ENCODE data around the gene PRPF38A.

Gene PRPF38A

GRCh38 chr1:52400131-52400530 is 4.3 kb upstream of the PRPF38A start:
- DNase-seq, result no peak

- DNase-seq, result no peak
Observed at GRCh38 chr1:52402860-52403240, 1.6 kb upstream of the PRPF38A start.

- peak; percentile 37 for DNase-seq
Observed at GRCh38 chr1:52403566-52404115, 761 bp upstream of the PRPF38A start.

GRCh38 chr1:52404975-52405338 is 555 bp downstream of the PRPF38A start:
- DNase-seq, result no peak

GRCh38 chr1:52413410-52413989 is 9.1 kb downstream of the PRPF38A start:
- DNase-seq, result no peak

GRCh38 chr1:52414942-52415341 is 10.5 kb downstream of the PRPF38A start:
- no peak for DNase-seq

- no peak for DNase-seq
Observed at GRCh38 chr1:52416811-52417210, 12.4 kb downstream of the PRPF38A start.

- DNase-seq, result no peak
Observed at GRCh38 chr1:52420713-52421112, 16.3 kb downstream of the PRPF38A start.

GRCh38 chr1:52423055-52423454 is 18.7 kb downstream of the PRPF38A start:
- no peak for DNase-seq

GRCh38 chr1:52423771-52424170 is 19.4 kb downstream of the PRPF38A start:
- no peak for DNase-seq

GRCh38 chr1:52424231-52424636 is 19.8 kb downstream of the PRPF38A start:
- DNase-seq, result no peak

- DNase-seq, result no peak
Observed at GRCh38 chr1:52424813-52425212, 20.4 kb downstream of the PRPF38A start.

GRCh38 chr1:52426371-52426770 is 22.0 kb downstream of the PRPF38A start:
- no peak for DNase-seq

- no peak for DNase-seq
Observed at GRCh38 chr1:52427152-52427551, 22.8 kb downstream of the PRPF38A start.

- no peak for DNase-seq
Observed at GRCh38 chr1:52432807-52433206, 28.4 kb downstream of the PRPF38A start.

- DNase-seq, result no peak
Observed at GRCh38 chr1:52435211-52435610, 30.8 kb downstream of the PRPF38A start.

GRCh38 chr1:52435650-52436049 is 31.2 kb downstream of the PRPF38A start:
- DNase-seq, result no peak

- DNase-seq, result no peak
Observed at GRCh38 chr1:52436817-52437216, 32.4 kb downstream of the PRPF38A start.

GRCh38 chr1:52439976-52440375 is 35.6 kb downstream of the PRPF38A start:
- no peak for DNase-seq

GRCh38 chr1:52444463-52444862 is 40.1 kb downstream of the PRPF38A start:
- no peak for DNase-seq

GRCh38 chr1:52454127-52454526 is 49.7 kb downstream of the PRPF38A start:
- no peak for DNase-seq

- DNase-seq, result no peak
Observed at GRCh38 chr1:52454779-52455178, 50.4 kb downstream of the PRPF38A start.

- DNase-seq, result no peak
Observed at GRCh38 chr1:52455686-52456085, 51.3 kb downstream of the PRPF38A start.

GRCh38 chr1:52460694-52461093 is 56.3 kb downstream of the PRPF38A start:
- no peak for DNase-seq

GRCh38 chr1:52461821-52462220 is 57.4 kb downstream of the PRPF38A start:
- no peak for DNase-seq
